ENCODE data around the gene MCU. TPM values are rescaled to one million over a fixed set of nuclear protein-coding genes. Genes with fewer than 3 reads are reported as not detected.
"Not testable (repeated sequence)": the region's sequence is repeated elsewhere in the genome, so short reads cannot be mapped to it uniquely, and the experiment has no call there.

MCU gene, protein sequence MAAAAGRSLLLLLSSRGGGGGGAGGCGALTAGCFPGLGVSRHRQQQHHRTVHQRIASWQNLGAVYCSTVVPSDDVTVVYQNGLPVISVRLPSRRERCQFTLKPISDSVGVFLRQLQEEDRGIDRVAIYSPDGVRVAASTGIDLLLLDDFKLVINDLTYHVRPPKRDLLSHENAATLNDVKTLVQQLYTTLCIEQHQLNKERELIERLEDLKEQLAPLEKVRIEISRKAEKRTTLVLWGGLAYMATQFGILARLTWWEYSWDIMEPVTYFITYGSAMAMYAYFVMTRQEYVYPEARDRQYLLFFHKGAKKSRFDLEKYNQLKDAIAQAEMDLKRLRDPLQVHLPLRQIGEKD
- 10 to 100 TPM; 13.2 to 29.8 (median 16.3) TPM for total RNA-seq

DNA sequence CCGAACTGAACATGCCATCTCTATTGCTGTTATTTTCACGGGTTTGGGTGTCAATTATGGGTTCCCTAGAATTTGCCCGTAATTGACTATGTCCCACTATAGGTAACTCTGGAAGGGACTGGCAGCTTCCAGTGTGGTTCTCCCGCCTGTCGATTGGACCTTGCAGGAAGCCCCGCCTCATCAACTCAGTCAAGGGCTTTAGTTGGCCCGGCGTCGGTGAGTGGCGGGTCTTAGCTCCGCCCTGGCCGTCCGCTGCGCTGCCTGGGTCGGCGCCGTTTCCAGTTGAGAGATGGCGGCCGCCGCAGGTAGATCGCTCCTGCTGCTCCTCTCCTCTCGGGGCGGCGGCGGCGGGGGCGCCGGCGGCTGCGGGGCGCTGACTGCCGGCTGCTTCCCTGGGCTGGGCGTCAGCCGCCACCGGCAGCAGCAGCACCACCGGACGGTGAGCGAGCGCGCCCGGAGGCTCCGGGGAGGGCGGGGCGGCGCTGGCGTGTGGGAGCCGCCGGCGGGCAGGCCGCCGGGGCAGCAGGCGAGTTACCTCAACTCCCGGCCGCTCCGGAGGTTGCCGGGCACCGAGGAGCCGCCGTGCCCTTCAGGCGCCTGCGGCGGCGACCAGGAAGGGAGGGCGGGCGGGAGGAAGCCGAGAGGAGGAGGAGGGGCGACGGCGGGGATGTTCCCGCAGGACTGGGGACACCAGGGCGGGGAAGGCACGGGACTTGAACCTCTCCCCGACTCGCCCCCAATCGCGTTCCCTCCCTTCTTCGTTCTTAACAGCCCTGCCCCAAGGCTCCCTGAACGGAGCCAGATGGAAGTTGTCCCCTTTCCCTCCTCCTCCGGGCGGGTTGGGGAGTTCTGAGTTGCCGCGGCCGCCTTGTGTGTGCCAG is at the start of gene MCU:
MCU (plus strand) TSS at position 281 of the 881 bp plus-strand sequence; CDS start at position 290, 9 bp downstream.
- peak; percentile 97 for ATAC-seq (ENCODE audit: low FRiP score)
- peak; percentile 88 for DNase-seq (ENCODE audit: low spot score)

DNA sequence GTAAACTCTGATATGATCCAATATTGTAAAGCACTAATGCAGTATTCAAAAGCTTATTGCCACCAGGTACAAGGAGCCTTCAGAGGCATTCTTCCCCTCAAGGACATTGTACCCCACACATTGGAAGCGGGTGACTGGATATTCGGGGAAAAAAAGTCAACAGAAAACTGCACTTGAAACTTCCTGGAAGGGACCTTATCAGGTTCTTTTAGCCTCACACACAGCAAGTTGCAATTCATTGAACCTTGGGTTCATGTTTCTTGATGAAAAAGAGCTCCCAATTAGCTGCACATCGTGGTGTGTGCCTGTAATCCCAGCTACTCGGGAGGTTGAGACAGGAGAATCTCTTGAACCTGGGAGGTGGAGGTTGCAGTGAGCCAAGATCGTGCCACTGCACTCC is 49.6 kb upstream of the MCU start:
- no peak for DNase-seq (ENCODE audit: low spot score)
- TF ChIP-seq, protein P1, sequence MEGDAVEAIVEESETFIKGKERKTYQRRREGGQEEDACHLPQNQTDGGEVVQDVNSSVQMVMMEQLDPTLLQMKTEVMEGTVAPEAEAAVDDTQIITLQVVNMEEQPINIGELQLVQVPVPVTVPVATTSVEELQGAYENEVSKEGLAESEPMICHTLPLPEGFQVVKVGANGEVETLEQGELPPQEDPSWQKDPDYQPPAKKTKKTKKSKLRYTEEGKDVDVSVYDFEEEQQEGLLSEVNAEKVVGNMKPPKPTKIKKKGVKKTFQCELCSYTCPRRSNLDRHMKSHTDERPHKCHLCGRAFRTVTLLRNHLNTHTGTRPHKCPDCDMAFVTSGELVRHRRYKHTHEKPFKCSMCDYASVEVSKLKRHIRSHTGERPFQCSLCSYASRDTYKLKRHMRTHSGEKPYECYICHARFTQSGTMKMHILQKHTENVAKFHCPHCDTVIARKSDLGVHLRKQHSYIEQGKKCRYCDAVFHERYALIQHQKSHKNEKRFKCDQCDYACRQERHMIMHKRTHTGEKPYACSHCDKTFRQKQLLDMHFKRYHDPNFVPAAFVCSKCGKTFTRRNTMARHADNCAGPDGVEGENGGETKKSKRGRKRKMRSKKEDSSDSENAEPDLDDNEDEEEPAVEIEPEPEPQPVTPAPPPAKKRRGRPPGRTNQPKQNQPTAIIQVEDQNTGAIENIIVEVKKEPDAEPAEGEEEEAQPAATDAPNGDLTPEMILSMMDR (IDR thresholded peaks at IDR 0.05), result no peak
- ATAC-seq (ENCODE audit: low FRiP score), result no peak

More for the DNA sequence above, at the start of gene MCU:
- TF ChIP-seq, protein P1 (IDR thresholded peaks at IDR 0.05), result no peak

DNA sequence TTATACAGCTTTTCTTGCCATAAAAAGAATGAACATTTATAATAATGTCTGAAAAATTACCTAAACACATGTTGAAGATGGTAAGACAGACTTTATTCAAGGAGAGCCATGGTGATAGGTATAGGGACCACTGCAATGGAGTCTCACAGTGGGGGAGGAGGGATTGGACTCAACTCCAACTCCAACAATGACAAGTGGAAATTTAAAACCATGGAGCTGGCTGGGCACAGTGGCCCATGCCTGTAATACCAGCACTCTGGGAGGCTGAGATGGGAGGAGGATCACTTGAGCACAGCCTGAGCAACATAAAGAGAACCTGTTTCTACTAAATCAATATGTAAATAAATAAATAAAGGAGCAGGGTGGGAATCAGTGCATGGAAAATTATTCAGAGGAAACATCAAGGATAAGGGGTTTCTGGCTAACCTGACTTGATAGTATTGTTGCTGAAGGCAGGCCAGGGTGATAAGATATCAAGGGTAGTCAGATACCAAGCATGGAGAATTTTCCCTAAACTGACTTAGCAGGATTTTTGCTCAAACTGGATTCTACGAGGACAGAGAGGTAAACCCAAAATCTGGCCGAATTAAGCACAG is 46.6 kb upstream of the MCU start:
- TF ChIP-seq, protein P1 (IDR thresholded peaks at IDR 0.05), result no peak
- DNase-seq (ENCODE audit: low spot score) (no peak), ATAC-seq (ENCODE audit: low FRiP score) (no peak)

DNA sequence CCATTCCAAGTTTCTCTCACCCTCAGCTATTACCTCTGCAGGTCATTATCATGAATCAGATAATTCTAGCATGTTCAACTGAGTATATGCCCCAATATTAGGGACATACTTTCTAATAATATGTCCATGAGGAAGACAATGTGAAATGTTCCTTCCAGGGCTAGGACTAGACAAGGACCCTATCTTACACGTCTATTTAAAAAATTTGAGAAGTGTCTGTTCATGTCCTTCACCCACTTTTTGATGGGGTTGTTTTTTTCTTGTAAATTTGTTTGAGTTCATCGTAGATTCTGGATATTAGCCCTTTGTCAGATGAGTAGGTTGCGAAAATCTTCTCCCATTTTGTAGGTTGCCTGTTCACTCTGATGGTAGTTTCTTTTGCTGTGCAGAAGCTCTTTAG is 45.0 kb upstream of the MCU start:
- not testable (repeated sequence) for DNase-seq (ENCODE audit: low spot score); ATAC-seq (ENCODE audit: low FRiP score)

DNA sequence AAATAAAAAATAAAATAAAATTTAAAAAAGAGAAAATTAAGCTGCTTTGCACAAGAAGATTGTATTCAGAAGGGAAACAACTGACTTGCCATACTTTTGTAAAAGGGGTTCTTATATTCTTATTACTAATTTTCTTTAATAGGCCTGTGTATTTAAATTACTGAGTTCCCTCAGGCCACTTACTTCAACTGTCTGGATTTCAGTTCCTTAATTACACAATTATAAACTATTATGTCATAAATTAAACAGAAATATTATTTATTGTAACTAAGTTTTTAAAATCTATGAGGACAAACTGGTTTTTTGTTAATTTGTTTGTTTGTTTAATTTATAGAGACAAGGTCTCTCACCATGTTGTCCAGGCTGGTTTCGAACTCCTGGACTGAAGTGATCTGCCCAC is 43.6 kb upstream of the MCU start:
- ATAC-seq (ENCODE audit: low FRiP score) (no peak), DNase-seq (ENCODE audit: low spot score) (no peak)
- TF ChIP-seq, protein P1 (IDR thresholded peaks at IDR 0.05), result no peak

DNA sequence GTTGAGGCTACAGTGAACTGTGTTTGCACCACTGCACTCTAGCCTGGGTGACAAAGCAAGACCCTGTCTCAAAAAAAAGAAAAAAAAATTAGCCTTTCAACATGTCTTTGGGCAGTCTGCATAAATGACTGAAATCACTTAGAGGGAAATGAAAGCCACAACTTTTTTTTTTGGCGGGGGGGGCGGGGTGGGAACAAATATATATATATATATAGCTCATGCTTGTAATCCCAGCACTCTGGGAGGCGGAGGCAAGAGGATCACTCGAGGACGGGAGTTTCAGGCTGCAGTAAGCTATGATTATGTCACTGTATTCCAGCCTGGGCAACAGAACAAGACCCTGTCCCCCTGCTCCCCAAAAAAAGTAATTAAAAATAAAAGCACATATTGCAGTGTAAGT is 42.7 kb upstream of the MCU start:
- DNase-seq (ENCODE audit: low spot score), result no peak
- no peak for ATAC-seq (ENCODE audit: low FRiP score)
- TF ChIP-seq, protein P1 (IDR thresholded peaks at IDR 0.05), result no peak
